ENCODE results near the gene SLC35D1. TPM values are rescaled to one million over a fixed set of nuclear protein-coding genes. Genes with fewer than 3 reads are reported as not detected.

SLC35D1 gene
- total and polyA plus RNA-seq, 2 of the 13 experiments (the other 11 are each of a cell fraction or from before 2014, with no cell fraction given) = 12.4 to 41.5 TPM

DNA sequence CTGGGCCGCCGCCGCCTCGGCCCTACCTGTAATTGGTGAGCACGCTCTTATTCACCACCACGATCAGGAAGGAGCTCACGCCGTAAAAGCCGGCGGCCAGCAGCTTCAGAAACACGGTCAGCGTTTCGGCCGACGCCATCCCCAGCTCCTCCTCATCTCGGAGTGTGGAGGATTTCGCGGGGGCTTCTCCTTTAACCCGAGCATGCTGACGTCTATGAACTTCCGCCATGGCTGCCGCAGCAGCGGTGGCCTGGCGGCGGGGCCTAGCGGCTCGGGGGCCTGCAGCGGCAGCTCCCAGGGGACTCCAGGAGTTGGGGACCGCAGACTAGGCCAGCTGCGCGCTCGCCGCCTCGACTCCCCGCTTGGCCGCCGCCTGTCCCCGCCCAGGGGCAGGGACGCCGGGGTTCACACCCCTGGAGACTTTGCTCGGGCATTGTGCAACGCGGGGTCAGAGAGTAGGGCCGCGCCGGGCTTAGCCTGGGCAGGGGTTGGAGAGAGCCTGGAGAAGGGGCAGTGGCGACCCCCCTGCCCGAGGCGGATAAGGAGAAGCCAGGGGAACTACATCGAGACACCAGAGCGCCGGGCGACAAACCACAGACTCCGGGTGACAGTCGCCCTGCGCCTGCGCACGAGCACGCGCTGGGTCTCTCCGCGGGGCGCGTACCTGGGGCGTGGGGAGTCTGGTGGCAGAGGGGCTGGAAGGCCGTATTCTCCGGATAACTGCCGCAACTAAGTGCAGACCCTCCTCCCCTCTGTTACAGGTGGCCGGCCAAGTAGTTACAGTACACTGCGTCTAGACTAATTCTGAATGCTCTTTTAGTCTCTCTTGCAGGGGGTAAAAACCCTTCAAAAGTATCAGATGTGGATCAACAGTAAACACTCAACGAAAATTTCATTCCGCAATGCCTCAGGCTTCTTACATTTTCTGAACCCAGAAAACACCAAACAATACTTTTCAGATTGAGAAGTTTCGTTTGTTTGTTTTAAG, at the start of gene SLC35D1 (continued):
- TF ChIP-seq, protein P1, sequence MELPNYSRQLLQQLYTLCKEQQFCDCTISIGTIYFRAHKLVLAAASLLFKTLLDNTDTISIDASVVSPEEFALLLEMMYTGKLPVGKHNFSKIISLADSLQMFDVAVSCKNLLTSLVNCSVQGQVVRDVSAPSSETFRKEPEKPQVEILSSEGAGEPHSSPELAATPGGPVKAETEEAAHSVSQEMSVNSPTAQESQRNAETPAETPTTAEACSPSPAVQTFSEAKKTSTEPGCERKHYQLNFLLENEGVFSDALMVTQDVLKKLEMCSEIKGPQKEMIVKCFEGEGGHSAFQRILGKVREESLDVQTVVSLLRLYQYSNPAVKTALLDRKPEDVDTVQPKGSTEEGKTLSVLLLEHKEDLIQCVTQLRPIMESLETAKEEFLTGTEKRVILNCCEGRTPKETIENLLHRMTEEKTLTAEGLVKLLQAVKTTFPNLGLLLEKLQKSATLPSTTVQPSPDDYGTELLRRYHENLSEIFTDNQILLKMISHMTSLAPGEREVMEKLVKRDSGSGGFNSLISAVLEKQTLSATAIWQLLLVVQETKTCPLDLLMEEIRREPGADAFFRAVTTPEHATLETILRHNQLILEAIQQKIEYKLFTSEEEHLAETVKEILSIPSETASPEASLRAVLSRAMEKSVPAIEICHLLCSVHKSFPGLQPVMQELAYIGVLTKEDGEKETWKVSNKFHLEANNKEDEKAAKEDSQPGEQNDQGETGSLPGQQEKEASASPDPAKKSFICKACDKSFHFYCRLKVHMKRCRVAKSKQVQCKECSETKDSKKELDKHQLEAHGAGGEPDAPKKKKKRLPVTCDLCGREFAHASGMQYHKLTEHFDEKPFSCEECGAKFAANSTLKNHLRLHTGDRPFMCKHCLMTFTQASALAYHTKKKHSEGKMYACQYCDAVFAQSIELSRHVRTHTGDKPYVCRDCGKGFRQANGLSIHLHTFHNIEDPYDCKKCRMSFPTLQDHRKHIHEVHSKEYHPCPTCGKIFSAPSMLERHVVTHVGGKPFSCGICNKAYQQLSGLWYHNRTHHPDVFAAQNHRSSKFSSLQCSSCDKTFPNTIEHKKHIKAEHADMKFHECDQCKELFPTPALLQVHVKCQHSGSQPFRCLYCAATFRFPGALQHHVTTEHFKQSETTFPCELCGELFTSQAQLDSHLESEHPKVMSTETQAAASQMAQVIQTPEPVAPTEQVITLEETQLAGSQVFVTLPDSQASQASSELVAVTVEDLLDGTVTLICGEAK (IDR thresholded peaks at IDR 0.05) = no peak
- TF ChIP-seq, protein P1 (CRISPR knock-in tag; IDR thresholded peaks at IDR 0.05) = peak; percentile 74
- TF ChIP-seq, protein P2, sequence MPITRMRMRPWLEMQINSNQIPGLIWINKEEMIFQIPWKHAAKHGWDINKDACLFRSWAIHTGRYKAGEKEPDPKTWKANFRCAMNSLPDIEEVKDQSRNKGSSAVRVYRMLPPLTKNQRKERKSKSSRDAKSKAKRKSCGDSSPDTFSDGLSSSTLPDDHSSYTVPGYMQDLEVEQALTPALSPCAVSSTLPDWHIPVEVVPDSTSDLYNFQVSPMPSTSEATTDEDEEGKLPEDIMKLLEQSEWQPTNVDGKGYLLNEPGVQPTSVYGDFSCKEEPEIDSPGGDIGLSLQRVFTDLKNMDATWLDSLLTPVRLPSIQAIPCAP (CRISPR knock-in tag; IDR thresholded peaks at IDR 0.05; ENCODE audit: low read depth) = no peak
- TF ChIP-seq PHB2 (IDR thresholded peaks at IDR 0.05; ENCODE audit: partially characterized antibody) (no peak), TBX3 (IDR thresholded peaks at IDR 0.05; ENCODE audit: borderline replicate concordance) (peak; percentile 87), ZNF331 (CRISPR knock-in tag; IDR thresholded peaks at IDR 0.05) (peak; percentile 79; the same call in 1 of the 2 replicates), ZNF83 (CRISPR knock-in tag; IDR thresholded peaks at IDR 0.05; ENCODE audit: borderline replicate concordance) (no peak), DNMT3B (CRISPR knock-in tag; conservative IDR thresholded peaks at IDR 0.05) (0 out of 2 replicates have a peak, but pooled peaks have one; percentile 65), ZFX (CRISPR knock-in tag; IDR thresholded peaks at IDR 0.05; ENCODE audit: low read depth) (peak; percentile 96), MYC (CRISPR knock-in tag; IDR thresholded peaks at IDR 0.05; ENCODE audit: borderline replicate concordance) (peak; percentile 79; the same call in 1 of the 2 replicates), ZNF652 (CRISPR knock-in tag; IDR thresholded peaks at IDR 0.05; ENCODE audit: borderline replicate concordance, low read depth) (no peak), TBX2 (CRISPR knock-in tag; IDR thresholded peaks at IDR 0.05; ENCODE audit: borderline replicate concordance) (peak; percentile 97), ONECUT2 (CRISPR knock-in tag; IDR thresholded peaks at IDR 0.05) (no peak)
- TF ChIP-seq, protein P3, sequence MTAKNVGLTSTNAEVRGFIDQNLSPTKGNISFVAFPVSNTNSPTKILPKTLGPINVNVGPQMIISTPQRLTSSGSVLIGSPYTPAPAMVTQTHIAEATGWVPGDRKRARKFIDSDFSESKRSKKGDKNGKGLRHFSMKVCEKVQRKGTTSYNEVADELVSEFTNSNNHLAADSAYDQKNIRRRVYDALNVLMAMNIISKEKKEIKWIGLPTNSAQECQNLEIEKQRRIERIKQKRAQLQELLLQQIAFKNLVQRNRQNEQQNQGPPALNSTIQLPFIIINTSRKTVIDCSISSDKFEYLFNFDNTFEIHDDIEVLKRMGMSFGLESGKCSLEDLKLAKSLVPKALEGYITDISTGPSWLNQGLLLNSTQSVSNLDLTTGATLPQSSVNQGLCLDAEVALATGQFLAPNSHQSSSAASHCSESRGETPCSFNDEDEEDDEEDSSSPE (CRISPR knock-in tag; IDR thresholded peaks at IDR 0.05) = peak; percentile 66
- TF ChIP-seq, protein P4, sequence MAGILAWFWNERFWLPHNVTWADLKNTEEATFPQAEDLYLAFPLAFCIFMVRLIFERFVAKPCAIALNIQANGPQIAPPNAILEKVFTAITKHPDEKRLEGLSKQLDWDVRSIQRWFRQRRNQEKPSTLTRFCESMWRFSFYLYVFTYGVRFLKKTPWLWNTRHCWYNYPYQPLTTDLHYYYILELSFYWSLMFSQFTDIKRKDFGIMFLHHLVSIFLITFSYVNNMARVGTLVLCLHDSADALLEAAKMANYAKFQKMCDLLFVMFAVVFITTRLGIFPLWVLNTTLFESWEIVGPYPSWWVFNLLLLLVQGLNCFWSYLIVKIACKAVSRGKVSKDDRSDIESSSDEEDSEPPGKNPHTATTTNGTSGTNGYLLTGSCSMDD (CRISPR knock-in tag; IDR thresholded peaks at IDR 0.05) = no peak
